HCT116 (cell line): ENCODE results near the gene SPATA31E1. TPM values are rescaled to one million over a fixed set of nuclear protein-coding genes. Genes with fewer than 3 reads are reported as not detected.

Experiments
- ATAC-seq: fragments of 200-7000 bp; cut with Tn5 transposase; 2 replicates; pipeline ENCODE4 v1.9.1; 2020; ENCODE audit warnings: mild to moderate bottlenecking, moderate library complexity
- BruUV-seq: library from RNA; stranded (reverse); fragments of 400-500 nt; replicated peaks from 2 replicates; lab custom pipeline; 2021; lab: Mats Ljungman, UMichigan
- CTCF ChIA-PET: fragments of 300-600 bp; sonication (Branson Sonifier 250); formaldehyde crosslinking; loops from one replicate; lab custom pipeline; 2021; ENCODE audit warnings: antibody characterized with exemption; lab: Charles Lee
- POLR2A ChIA-PET: fragments of 300-600, 350-600 bp; sonication (Branson Sonifier 250); formaldehyde crosslinking; loops from one replicate; lab custom pipeline; 2021; ENCODE audit warnings: antibody characterized with exemption; lab: Charles Lee
- RAD21 ChIA-PET, 2 experiments: fragments of 300-600 bp; sonication (Branson Sonifier 250); formaldehyde crosslinking; loops; one replicate each; lab custom pipeline; 2023; ENCODE audit warnings: low total read pairs in 2 of 2; ENCODE audit not compliant: uncharacterized antibody in 2 of 2, unreplicated experiment in 2 of 2, low non-redundant PET in 1 of 2; lab: Charles Lee
- DNase-seq: peaks from one replicate; pipeline ENCODE4 v3.0.0-alpha.2; 2010; ENCODE audit warnings: low read depth, low spot score
- H2AFZ ChIP-seq: fragments of 200-600 bp; shearing (Covaris generic), sonication (generic); 2 replicates; pipeline ENCODE4 v1.6.1; 2017; ENCODE audit warnings: low read depth, mixed run types, mixed read lengths, antibody characterized with exemption, low read length; ENCODE audit not compliant: poor library complexity, severe bottlenecking
- H3K27ac ChIP-seq: 2 replicates; pipeline ENCODE4 v1.5.1; 2012; ENCODE audit warnings: low read depth, low read length
- H3K27me3 ChIP-seq: fragments of 200-600 bp; sonication (generic); 2 replicates; pipeline ENCODE4 v1.6.1; 2016; ENCODE audit warnings: mixed run types, low read length, mixed read lengths; ENCODE audit not compliant: insufficient read depth
- H3K36me3 ChIP-seq, 2 experiments: fragments of 200-500 bp in 1 of 2; fragments of 200-600 bp in 1 of 2; sonication (Bioruptor generic) in 1 of 2; sonication (generic) in 1 of 2; 2 replicates each; pipeline versions ENCODE4 v1.5.1 to v1.6.1; 2014 to 2016; ENCODE audit warnings: low read length in 2 of 2, inconsistent platforms in 1 of 2, mixed read lengths in 1 of 2, mixed run types in 1 of 2; ENCODE audit not compliant: insufficient read depth in 2 of 2, control insufficient read depth in 1 of 2
- H3K4me1 ChIP-seq, 2 experiments: fragments of 200-600 bp in 1 of 2; sonication (generic) in 1 of 2; 2 replicates each; pipeline versions ENCODE4 v1.5.1 to v1.6.1; 2012 to 2017; ENCODE audit warnings: low read length in 2 of 2, inconsistent platforms in 1 of 2, mild to moderate bottlenecking in 1 of 2, mixed read lengths in 1 of 2, mixed run types in 1 of 2, moderate library complexity in 1 of 2; ENCODE audit not compliant: insufficient read depth in 2 of 2, control insufficient read depth in 1 of 2
- H3K4me2 ChIP-seq: fragments of 200-600 bp; sonication (generic); 2 replicates; pipeline ENCODE4 v1.6.1; 2017; ENCODE audit warnings: mixed run types, low read length, mixed read lengths
- H3K4me3 ChIP-seq, 2 experiments: fragments of 200-600 bp in 1 of 2; sonication (generic) in 1 of 2; replicated peaks in 1 of 2; 2 replicates each; pipeline ENCODE4 v1.5.1; 2011 to 2016; ENCODE audit warnings: low read length in 2 of 2, control low read depth in 1 of 2, low read depth in 1 of 2, mild to moderate bottlenecking in 1 of 2, mixed read lengths in 1 of 2, mixed run types in 1 of 2
- H3K79me2 ChIP-seq: fragments of 200-600 bp; sonication (generic); 2 replicates; pipeline ENCODE4 v1.6.1; 2017; ENCODE audit warnings: mild to moderate bottlenecking, mixed run types, low read length, moderate library complexity, mixed read lengths; ENCODE audit not compliant: insufficient read depth
- H3K9ac ChIP-seq: fragments of 200-600 bp; sonication (generic); 2 replicates; pipeline ENCODE4 v1.6.1; 2016; ENCODE audit warnings: low read length, mixed read lengths
- H3K9me2 ChIP-seq: fragments of 200-600 bp; sonication (generic), shearing (Covaris generic); 2 replicates; pipeline ENCODE4 v1.6.1; 2017; ENCODE audit warnings: mixed run types, mild to moderate bottlenecking, moderate library complexity; ENCODE audit not compliant: insufficient read depth
- H3K9me3 ChIP-seq, 2 experiments: fragments of 200-500 bp in 1 of 2; fragments of 200-600 bp in 1 of 2; sonication (Bioruptor generic) in 1 of 2; sonication (generic) in 1 of 2; 2 replicates each; pipeline ENCODE4 v1.6.1; 2014 to 2017; ENCODE audit warnings: low read length in 2 of 2, mixed read lengths in 2 of 2, inconsistent platforms in 1 of 2, low read depth in 1 of 2, mild to moderate bottlenecking in 1 of 2, mixed run types in 1 of 2, moderate library complexity in 1 of 2; ENCODE audit not compliant: control insufficient read depth in 1 of 2, insufficient read depth in 1 of 2
- H4K20me1 ChIP-seq: fragments of 200-600 bp; sonication (generic), shearing (Covaris generic); 2 replicates; pipeline ENCODE4 v1.6.1; 2017; ENCODE audit warnings: mixed run types, mild to moderate bottlenecking, moderate library complexity; ENCODE audit not compliant: insufficient read depth
- ATF3 ChIP-seq: IDR thresholded peaks from 2 replicates; pipeline ENCODE4 v1.6.1; 2012
- CBX3 ChIP-seq: IDR thresholded peaks from 2 replicates; pipeline ENCODE4 v1.6.1; 2012; ENCODE audit warnings: low read depth
- ELF1 ChIP-seq: IDR thresholded peaks from 2 replicates; pipeline ENCODE4 v1.6.1; 2012; ENCODE audit warnings: low read depth, borderline replicate concordance
- EZH2 ChIP-seq: fragments of 200-600 bp; sonication (generic); IDR thresholded peaks from 2 replicates; pipeline ENCODE4 v1.6.1; 2017; ENCODE audit warnings: antibody characterized with exemption, mixed run types
- EZH2phosphoT487 ChIP-seq: fragments of 200-600 bp; IDR thresholded peaks from 2 replicates; pipeline ENCODE4 v1.6.1; 2018; ENCODE audit warnings: antibody characterized with exemption, borderline replicate concordance
- FOSL1 ChIP-seq: IDR thresholded peaks from 2 replicates; pipeline ENCODE4 v1.6.1; 2012; ENCODE audit warnings: low read depth
- JUND ChIP-seq: IDR thresholded peaks from 2 replicates; pipeline ENCODE4 v1.6.1; 2012
- MAX ChIP-seq: IDR thresholded peaks from 2 replicates; pipeline ENCODE4 v1.6.1; 2012
- REST ChIP-seq: IDR thresholded peaks from 2 replicates; pipeline ENCODE4 v1.6.1; 2012; ENCODE audit warnings: low read depth
- SIN3A ChIP-seq: IDR thresholded peaks from 2 replicates; pipeline ENCODE4 v1.6.1; 2012; ENCODE audit warnings: low read depth
- TCF7L2 ChIP-seq: IDR thresholded peaks from 2 replicates; pipeline ENCODE4 v1.7.0; 2011; ENCODE audit warnings: borderline replicate concordance, inconsistent platforms; ENCODE audit not compliant: insufficient read depth, insufficient read length; ENCODE audit errors: extremely low read depth
- YY1 ChIP-seq: IDR thresholded peaks from 2 replicates; pipeline ENCODE4 v1.6.1; 2011; ENCODE audit warnings: low read length, low read depth, moderate library complexity, mild to moderate bottlenecking; ENCODE audit not compliant: insufficient replicate concordance; ENCODE audit errors: extremely low read depth
- ZBTB33 ChIP-seq: IDR thresholded peaks from 2 replicates; pipeline ENCODE4 v1.6.1; 2011; ENCODE audit warnings: mild to moderate bottlenecking, low read length, moderate library complexity; ENCODE audit not compliant: insufficient replicate concordance; ENCODE audit errors: extremely low read depth
- ZFX ChIP-seq: fragments of 450-650 bp; IDR thresholded peaks from 2 replicates; pipeline ENCODE4 v1.6.1; 2017
- ZNF274 ChIP-seq: fragments of 200-500 bp; sonication (Bioruptor generic); IDR thresholded peaks from 2 replicates; pipeline ENCODE4 v1.6.1; 2014; ENCODE audit warnings: mild to moderate bottlenecking, low read depth, low read length, inconsistent platforms
- intact Hi-C: fragments of 100-400 bp; cut with micrococcal nuclease; formaldehyde crosslinking; loops from 2 replicates; pipeline ENCODE4 v1.10.0; 2022
- total RNA-seq: library from RNA; stranded (reverse); gene quantifications from one replicate; pipeline ENCODE4 v1.2.1, GENCODE V29; 2021; ENCODE audit not compliant: unreplicated experiment

Gene SPATA31E1
- total RNA-seq, 1 experiment from 2014 or later, result not detected

- no peak for TF ChIP-seq EZH2
These were observed 3.6 kb upstream of the SPATA31E1 start (continued) for GRCh38 chr9:87878989-87879511.

- ATAC-seq, result no peak
- Histone ChIP-seq H3K9ac (no peak overlapping the region), H3K36me3 (no peaks in the 10 kb centered on the region), H4K20me1 (no peaks in the 10 kb centered on the region), H3K27ac (no peak overlapping the region), H3K79me2 (no peaks in the 10 kb centered on the region), H3K27me3 (no peaks in the 10 kb centered on the region), H3K4me3 (no peak overlapping the region), H3K9me3 (peaks cover 0 to 6% of the 10 kb centered on the region in 2 experiments; a peak in 1 of 4 replicates), H3K4me2 (no peak overlapping the region)
- TF ChIP-seq REST (no peak), ELF1 (no peak), ZBTB33 (no peak), ZFX (no peak), EZH2phosphoT487 (no peak), ATF3 (no peak), YY1 (no peak), FOSL1 (no peak), TCF7L2 (no peak), SIN3A (no peak), CBX3 (no peak), ZNF274 (no peak), MAX (no peak), JUND (no peak)
- TF ChIP-seq, all 23 proteins: peak for 0
- no TSS peak for BruUV-seq
- no peak for DNase-seq
- Histone ChIP-seq H2AFZ (no peak overlapping the region), H3K4me1 (peaks cover 0 to 7% of the 10 kb centered on the region in 2 experiments; a peak in 2 of 4 replicates), H3K9me2 (no peaks in the 10 kb centered on the region)
- intact Hi-C loops, result no loop called here
- ChIA-PET CTCF (no interaction called here), RAD21 (no interaction called here), POLR2A (no interaction called here)
These were observed 2.6 kb upstream of the SPATA31E1 start for GRCh38 chr9:87880116-87880515.
